GM19238 (cell line): ENCODE data around the gene REXO1.

Source experiments
- DNase-seq: peaks from one replicate; pipeline ENCODE4 v3.0.0; 2011; ENCODE audit warnings: low spot score; ENCODE audit not compliant: insufficient read length

REXO1 gene

DNA sequence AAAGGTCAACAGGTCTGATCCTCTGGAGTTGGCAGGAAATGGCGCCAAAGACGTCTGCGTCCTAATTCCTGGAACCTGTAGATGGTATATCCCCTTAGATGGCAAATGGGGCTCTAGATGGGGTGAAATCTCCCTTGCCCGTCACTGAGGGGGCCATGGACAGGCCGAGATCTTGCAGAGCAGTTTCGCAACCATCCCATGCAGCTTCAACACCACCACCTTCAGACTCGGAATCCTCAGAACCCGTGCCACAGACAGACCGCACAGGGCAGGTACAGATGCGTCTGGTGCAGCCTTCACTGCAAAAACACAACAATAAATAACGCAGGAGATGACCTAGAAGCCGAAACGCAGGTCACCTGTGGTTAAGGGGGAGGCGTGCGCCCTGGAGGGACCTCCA, 17.7 kb downstream of the REXO1 start:
- no peak for DNase-seq

DNA sequence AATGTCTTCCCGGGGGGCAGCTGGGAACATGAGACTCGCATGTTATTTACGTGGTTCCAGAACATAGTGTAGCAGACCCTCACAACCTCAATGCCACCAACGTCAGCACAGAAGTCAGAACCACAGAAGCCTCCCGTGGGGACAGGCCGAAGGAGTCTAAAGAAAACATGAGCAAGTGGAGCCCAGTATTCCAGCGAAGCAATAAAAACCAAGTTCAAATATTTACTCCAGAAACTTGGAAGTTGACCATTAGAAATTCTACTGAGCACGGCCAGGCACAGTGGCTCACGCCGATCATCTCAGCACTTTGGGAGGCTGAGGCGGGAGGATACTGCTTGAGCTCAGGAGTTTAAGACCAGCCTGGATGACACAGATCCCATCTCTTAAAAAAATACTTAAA, 18.3 kb downstream of the REXO1 start:
- DNase-seq = no peak

DNA sequence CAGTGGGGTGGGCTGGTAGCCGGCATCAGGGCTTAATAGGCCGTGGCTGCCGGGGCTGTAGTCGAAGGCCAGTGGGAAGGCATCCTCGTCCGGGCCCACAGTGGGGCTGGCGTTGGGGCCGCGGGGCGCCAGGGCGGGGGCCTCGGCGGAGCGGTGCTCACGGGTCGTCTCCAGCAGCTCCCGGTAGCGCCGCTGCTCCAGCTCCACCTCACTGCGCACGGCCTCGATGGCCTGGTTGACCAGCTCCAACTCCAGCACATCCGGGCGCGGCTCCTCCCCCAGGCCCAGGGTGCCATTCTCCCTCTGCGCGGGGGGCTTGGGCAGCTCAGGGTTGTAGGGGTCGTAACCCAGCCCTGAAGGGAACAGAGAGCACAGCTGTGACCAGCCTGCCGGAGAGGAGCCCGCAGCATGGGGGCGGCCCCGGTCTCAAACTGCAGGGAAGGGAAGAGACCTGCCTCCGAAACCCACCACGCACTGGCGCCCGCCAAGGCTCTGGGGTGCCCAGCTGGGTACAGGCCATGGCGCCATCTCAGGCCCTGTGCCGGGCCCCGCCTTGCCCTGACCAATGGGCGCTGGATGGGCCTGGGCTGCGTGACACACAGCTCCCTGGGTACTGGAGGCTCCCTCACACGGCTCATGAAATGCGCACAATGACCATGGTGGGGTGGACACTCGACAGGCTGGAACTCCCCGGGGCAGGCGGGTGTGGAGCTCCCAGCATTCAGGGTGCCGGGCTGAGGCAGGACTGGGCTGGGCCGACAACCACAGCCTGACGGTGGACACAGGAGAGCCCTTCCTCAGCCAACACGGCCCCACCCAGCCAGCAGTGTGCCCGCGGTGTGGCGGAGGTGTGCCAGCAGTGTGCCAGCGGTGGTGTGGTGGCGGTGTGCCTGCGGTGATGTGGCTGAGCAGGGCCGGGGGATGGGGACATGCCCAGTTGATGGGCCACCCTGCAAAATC, 19.7 kb downstream of the REXO1 start:
- DNase-seq = no peak

DNA sequence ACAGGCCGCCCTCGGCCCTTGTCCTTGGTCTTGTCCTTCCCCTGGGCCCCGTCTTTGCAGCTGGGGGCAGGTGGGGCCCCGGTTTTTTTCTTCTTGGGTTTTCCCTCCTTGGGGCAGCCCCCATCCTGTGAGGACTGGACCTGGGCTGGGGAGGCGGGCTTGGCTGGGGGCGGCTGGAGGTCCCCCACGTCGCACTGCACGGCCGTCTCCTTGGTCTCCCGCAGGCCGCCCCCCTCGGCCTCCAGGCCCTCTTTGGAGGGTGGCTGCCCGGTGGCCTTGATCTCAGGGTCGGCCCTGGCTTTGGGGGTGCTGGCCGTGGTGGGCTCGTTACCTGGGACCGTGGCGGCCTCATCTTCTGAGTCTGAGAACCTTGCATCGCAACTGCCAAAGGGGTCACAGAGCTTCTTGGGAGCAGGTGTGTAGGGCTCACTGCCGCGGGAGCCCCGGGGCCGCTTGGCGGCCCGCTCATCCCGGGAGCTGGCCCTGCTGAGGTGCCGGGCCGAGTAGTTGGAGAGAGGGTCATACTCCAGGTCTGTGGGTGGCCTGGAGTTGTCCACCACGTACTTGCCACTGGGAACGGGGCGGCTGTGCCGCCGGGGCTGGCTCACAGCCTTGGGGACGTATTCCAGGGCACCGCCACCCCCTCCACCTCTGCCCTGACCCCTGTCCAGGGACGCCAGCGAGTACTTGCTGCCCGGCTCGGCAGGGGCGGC, 20.6 kb downstream of the REXO1 start:
- no peak for DNase-seq

DNA sequence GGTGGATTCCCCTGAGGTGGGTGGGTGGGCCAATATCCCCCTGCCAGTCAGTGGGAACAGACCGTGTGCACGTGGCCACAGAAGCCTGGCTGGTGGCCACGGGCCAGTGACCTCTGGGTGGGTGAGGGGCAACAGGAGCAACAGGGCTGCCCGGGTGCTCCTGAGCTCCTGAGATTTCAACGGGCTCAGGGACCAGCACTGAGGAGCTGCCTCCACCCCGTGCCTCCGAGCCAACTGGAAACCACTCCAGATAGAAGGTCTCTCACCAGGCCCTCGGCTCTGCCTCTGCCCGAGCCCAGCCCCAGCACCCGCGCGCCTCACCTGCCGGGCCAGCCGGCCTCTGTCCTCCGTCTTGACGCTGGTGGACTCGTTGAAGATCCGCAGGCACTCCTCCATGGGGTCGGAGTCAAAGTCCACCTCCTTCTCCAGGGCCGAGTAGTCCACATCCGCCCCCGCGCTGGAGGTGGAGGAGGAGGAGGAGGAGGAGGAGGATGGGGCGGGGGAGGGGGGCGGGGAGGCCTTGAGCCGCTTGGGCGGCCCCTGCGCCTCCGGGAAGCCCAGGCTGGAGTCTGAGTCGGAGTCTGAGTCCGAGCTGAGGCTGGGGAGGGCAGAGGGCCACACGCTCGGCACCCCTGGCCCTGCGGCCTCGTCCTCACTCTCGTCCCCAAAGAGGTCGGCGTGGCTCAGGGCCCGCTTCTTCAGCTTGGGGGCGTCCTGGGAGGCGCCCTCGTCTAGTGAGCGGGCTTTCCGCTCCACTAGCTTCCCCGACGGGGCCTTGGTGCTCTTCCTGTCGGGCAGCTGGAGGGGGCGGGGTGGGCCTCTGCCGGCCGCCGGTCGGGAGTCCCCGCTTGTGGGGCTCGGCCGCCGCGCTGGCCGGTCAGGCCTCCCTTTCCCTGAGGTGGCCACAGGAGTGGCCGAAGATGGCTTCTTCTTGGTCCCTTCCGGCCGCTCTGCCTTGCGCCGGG, 21.4 kb downstream of the REXO1 start:
- no peak for DNase-seq

DNA sequence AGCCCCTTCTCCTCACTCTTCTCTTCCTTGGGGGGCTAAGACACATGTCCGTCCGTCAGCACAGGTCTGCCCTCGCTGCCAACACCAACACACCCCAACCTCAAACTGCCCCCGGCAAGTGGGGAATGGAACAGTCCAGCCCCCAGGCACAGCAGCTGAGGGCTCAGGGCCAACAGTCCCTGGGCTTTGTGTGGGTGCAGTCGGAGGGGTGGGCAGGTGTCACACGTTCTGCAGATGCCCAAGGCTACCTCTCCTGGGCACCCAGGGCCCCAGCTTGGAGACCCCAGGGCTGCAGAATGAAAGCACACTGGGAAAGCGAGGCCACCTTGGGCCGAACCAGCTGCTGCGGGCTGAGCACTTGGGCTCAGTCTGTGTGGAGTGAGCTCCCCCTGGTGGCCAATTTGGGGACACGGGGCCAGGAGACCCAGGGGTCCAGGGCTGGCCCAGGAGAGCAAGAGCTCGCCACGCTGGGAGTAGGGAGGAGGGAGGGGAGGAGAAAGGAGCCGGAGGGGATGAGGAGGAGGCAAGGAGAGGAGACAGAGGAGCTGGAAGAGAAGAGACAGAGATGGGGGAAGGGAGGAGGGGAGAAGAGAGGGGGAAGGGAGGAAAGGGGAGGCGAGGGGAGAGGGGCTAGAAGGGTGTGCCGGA, 22.2 kb downstream of the REXO1 start:
- peak; percentile 99 for DNase-seq

DNA sequence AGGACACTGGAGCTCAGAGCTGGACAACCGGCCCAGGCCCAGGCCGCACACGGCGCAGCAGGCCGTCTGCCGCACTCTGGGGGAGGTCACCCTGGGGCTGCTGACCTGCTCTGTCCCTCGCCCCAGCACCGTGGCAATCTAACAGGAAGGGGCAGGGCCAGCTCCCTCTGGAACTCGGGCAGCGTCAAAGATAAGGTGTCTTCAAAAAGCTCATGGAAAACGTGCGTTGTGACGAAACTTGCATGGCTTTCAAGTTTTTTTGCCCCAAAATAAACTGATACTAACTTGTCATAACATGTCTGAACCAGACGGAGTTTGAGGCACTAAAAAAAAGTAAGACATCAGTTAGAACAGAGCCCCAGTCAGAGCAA, 24.0 kb downstream of the REXO1 start:
- DNase-seq = no peak

DNA sequence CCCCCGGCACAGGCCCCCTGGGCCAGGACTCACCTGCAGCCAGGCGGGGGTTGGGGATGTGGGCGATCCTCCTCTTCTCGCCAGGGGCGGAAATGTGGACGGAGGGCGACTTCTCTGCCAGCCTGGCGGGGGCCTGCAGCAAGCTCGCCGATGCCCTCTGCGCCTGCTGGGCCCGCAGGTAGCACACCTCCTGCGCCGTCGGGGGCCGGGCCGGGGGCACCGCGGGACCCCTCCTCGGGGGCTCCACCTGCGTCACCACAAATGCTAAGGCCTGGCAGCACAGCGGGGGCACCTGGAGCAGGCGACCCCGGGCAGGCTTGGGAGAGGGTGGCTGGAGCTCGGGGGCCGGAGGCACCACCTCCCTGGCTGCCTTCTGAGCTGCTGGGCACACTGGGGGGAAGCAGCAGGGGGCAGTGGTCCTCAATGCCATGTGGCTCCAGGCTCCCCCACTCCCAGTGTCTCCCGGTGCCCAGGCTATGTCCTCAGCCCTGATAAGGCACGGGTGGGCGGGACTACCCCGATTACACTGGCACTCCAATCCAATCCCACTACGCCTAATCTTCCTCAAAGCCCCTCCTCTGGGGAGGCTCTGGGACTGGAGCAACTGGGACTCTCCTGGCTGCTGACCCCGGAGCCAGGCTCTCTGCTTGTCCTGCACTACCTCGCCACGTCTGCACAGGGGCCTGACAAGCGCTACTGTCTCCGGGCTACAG, 24.6 kb downstream of the REXO1 start:
- DNase-seq = no peak

DNA sequence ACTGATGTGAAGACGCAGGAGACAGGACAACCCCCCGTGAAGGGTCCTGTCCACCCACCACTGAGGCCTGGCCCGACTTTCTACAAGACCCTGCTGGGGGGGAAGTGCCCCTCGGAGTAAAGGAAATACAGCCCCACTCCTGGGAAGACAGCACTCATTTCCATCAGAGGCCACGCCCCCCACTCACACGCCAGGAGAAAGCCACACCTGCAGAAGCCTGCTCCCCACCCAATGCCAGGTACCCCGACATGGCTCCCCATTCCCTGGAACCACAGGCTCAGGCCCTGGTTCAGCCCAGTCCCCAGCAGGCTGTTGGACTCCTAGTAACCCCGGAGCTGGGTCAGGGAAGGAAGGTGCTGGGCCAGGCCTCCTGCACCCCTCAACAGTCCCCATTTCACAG, 25.3 kb downstream of the REXO1 start:
- DNase-seq = no peak

DNA sequence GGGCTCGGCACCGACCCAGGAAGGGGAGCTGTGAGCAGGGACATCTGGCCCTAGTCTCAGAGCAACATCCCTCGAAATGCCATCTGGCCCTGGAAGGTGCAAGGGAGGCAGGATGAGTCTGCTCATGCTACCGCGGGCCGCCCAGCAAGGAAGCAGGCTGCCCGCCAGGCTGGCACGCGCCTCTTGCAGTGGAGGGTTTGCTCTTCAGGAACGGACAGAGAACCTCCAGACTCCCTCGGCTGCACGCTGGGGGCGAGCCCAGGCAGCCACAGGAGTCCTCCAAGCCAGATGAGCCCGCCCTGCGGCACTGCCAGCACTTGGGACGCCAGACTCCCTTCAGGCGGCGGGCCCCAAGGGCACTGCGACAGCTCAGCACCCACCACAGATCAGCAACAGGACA, 26.1 kb downstream of the REXO1 start:
- no peak for DNase-seq

DNA sequence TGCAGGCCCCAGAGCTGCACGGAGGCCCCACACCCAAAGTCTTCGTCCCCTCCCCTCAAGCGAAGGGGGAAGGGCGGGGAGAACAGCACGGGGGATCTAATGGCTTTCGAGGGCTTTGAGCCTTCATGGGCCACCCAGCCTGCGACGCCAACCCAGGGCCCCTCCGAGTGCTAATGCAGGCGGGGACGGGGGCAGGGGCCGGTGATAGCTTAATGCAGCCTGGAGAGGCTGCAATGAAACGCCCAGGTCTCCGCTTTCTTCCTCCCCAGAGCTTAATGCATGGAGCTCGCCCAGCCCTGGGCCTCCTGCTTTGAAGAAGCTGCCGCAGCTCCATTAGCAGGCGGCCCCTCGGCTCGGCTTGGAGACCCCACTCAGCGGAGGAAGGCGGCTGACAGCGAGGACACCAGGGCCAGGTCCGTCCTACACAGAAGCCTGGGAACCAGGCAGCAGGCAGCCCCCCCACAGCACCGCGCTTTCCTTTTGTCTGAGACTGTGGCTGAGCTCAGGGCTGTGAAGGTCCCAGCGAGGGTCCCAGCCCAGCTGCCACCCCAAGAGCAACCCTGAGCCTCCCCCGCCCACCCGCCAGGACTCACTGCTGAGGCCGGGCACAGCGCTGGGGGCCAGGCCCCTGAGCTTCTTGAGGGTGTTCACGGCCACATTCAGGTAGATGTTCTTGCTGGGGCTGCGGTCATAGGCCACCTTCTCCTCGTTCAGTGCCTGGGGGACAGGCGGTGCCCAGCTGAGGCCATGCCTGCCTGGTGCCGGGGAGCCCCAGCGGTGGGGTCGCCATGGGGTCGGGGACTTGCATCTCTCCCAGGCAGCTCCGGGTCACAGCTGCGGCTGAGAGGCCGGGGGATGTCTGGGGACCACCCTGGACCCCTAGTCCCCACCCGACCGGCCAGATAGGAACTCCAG, 28.7 kb downstream of the REXO1 start:
- no peak for DNase-seq

DNA sequence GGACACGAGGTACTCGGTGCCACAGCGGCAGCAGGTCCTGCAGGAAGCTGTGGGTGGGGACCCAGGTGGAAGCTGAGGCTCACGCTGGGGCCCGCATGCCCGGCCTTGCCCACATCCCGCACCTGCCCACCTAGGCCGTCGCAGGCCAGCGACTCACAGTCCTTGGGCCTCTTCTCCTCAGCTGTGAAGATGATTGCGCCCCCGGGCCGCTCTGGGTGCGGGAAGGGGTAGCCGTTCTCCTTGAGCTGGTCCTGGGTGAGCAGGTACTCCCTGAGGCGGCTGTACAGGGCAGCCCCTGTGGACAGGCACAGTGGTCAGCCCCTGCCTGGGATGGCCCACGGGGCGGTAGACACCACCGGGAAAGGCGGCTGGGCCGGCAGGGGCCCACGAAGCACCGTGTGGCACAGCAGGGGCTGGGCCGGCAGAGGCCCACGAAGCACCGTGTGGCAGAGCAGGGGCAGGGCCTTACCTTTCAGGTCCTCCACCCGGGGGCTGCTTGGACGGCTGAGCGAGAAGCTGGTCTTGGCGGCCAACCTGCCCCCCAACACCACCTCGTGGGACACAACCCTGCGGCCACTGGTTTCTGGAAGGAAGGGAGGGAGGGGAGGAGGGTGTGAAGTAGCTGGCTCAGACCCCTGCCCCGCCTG, 29.6 kb downstream of the REXO1 start:
- no peak for DNase-seq

DNA sequence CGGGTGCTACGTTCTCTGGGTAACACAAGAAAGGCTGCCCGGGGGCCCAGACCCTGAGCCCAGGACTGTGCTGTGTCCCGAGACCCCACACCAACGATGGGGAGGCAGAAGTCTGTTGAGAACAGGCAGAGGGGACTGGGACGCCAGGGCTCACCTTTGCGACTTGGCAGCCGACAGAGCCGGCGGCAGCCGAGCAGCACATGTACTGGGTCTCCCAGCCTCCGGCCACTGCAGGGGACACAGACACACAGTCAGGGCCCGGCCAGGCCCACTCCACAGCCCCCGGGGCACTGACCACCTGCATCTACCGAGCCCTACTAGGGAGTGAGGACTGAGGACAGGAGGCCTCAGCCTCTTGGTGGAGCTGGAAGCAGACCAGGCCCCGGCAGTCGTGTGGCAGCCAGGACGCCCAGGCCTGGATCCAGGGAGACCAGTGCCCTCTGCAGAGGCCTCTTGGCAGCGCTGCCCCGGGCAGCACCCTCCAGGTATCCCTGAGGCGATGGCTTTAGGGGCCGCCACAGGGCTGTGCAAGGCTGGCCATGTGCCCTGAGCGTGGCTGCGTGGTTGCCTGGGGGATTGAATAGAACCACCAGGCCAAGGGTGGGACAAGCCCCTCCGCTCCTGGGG, 30.6 kb downstream of the REXO1 start:
- DNase-seq = no peak

DNA sequence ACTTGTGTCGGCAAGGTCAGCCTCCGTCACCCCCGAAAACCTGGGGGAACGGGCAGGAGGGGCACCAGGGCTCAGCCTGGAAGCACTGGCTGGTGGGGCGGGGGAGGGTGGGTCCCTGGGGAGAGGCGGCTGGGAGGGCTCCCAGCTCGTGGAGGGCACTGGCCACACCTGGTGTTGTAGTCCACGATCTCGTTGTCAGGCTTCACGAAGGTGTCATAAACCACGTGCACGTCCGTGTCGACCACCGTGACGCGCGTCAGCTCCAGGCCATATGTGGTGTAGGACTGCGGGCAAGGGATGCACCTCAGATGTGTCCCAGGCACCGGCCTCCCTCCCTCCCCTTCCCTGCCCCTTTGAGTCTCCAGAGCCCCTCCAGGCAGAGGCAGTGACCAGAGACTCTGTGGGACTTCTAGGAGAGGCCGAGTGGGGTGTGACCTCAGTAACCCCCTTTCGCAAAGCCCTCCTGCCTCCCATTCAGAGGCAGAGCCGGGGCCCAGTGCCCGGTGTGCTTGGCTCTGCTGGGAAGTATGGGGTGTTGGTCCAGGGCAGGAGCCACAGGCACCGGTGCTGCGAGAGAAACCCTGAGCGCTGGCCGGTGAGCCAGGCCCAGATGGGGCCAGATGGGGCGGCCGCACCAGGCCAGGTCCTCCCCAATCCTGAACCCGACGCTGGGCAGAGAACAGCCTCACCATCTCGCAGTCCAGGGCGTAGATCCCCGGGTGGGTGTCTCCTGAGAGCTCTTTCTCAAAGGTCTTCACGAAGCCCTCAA, 31.6 kb downstream of the REXO1 start:
- DNase-seq = no peak

DNA sequence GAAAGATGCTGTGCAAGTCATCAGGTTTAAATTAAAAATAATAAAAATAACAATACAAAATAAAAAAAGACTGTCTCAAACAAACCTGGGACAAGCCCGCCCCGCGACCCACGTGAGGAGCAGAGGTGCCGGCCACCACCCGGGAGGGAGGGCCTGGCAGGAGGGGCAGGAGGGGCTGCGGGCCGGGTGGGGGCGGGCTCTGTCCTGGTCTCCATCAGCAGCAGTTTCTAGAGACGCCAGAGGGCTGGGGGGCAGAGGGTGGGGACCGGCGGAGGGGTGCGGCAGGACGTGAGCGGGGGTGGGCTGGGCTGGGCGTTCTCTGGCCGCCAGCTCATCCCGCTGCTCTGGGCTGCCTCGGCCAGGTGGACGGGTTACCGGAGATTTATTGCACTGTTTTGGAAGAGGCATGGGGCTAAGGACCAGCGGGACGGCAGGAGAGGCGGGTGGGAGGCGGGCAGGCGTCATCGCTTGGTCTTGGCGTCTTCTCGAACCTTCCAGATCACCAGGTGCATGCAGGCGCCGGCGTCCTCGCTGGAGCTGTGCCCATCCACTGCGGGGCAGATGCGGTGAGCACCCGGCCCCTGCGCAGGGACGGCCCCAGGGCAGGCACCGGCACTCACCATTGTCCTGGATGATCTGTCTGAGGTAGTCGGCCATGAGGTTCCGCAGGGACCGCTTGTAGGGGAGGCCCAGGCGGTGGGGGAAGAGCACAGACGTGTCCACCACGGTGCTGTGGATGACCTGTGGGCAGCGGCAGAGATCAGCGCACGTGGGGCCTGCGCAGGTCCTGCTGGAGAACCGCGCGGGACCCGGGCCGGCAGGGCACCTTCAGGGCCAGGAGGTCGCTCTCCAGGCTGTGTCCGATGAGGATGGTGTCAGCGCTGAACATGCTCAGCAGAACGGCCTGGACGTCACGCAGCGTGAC, 32.4 kb downstream of the REXO1 start:
- DNase-seq = no peak

DNA sequence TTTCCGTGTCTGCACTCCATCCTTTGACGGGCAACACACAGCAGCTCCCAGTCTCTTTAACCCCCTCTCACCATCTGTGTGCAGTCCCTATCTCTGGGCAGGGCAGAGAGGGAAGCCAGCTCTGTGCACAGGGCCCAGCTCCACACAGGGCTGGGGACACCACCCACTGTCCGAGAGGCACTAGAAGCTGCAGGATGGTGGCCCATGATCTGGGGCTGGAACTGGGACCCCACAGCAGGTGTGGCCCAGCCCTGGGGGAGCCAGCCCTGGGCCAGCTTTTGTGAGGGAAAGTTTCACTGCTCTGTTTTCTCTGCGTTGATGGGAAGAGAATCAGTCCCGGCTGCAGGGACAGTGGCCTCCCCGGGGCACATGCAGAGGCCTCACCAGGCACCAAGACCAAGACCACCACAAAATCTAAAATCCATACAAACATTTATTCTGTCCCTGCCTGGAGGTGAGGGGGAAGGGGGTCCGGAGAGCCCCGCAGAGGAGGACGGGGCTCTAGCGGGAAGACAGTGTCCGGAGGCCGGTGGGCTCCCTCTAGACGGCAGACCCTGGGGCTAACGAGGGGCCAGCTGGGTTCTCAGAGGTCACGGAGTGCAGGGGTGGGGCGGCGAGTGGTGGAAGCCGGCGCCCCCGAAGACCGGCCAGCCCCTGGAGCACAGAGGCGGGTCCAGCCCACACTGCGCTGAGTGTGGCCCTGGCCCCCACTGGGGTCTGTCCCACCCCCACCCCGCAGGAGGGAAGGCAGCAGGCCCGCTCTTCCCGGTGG, 33.3 kb downstream of the REXO1 start:
- DNase-seq = no peak
